Measurements from ENCODE around the gene SPEN. TPM values are rescaled to one million over a fixed set of nuclear protein-coding genes. Genes with fewer than 3 reads are reported as not detected.

Gene SPEN
- polyA plus RNA-seq, 1 experiment: 4.6 TPM

GRCh38 chr1:15942661-15943327, 95.3 kb downstream of the SPEN start:
- H3K36me3 ChIP-seq (ENCODE audit: control insufficient read depth, insufficient read depth, low read length): peaks cover 48% of the 10 kb centered on the region
- CTCF ChIA-PET: no interaction called here

GRCh38 chr1:15943328-15943991, 96.0 kb downstream of the SPEN start:
- H3K27me3 ChIP-seq (ENCODE audit: control insufficient read depth, insufficient read depth, low read length): no peaks in the 10 kb centered on the region
- no peak for DNase-seq (ENCODE audit: low read depth)
- POLR2A ChIA-PET: no interaction called here
- no peak for TF ChIP-seq CTCF (IDR thresholded peaks at IDR 0.05; ENCODE audit: insufficient read depth, low read depth, low read length)
- CTCF ChIA-PET: interaction anchor here (1.2 kb wide), 1 partner anchor 51 kb away, joined by 3 read pairs; no protein-coding TSS in a partner anchor
- H3K36me3 ChIP-seq (ENCODE audit: control insufficient read depth, insufficient read depth, low read length): peaks cover 46% of the 10 kb centered on the region
- H3K4me3 ChIP-seq (ENCODE audit: low read depth, low read length): no peak overlapping the region

More at GRCh38 chr1:15942661-15943327, 95.3 kb downstream of the SPEN start:
- no peak for TF ChIP-seq CTCF (IDR thresholded peaks at IDR 0.05; ENCODE audit: insufficient read depth, low read depth, low read length)
- no peaks in the 10 kb centered on the region for H3K27me3 ChIP-seq (ENCODE audit: control insufficient read depth, insufficient read depth, low read length)
- POLR2A ChIA-PET: no interaction called here
- H3K4me3 ChIP-seq (ENCODE audit: low read depth, low read length): no peak overlapping the region
- no peak for DNase-seq (ENCODE audit: low read depth)

GRCh38 chr1:15943992-15944307, 96.4 kb downstream of the SPEN start:
- no peaks in the 10 kb centered on the region for H3K27me3 ChIP-seq (ENCODE audit: control insufficient read depth, insufficient read depth, low read length)
- DNase-seq (ENCODE audit: low read depth): no peak
- H3K4me3 ChIP-seq (ENCODE audit: low read depth, low read length): no peak overlapping the region
- ChIA-PET POLR2A (no interaction called here), CTCF (interaction anchor here (1.2 kb wide), 1 partner anchor 51 kb away, joined by 3 read pairs; no protein-coding TSS in a partner anchor)
- H3K36me3 ChIP-seq (ENCODE audit: control insufficient read depth, insufficient read depth, low read length): peaks cover 43% of the 10 kb centered on the region
- TF ChIP-seq CTCF (IDR thresholded peaks at IDR 0.05; ENCODE audit: insufficient read depth, low read depth, low read length): no peak

- TF ChIP-seq CTCF (IDR thresholded peaks at IDR 0.05; ENCODE audit: insufficient read depth, low read depth, low read length): no peak
- peaks cover 43% of the 10 kb centered on the region for H3K36me3 ChIP-seq (ENCODE audit: control insufficient read depth, insufficient read depth, low read length)
- H3K4me3 ChIP-seq (ENCODE audit: low read depth, low read length): no peak overlapping the region
- CTCF ChIA-PET: interaction anchor here (1.2 kb wide), 1 partner anchor 50 kb away, joined by 3 read pairs; no protein-coding TSS in a partner anchor
- H3K27me3 ChIP-seq (ENCODE audit: control insufficient read depth, insufficient read depth, low read length): no peaks in the 10 kb centered on the region
- DNase-seq (ENCODE audit: low read depth): no peak
- POLR2A ChIA-PET: no interaction called here
Observed at GRCh38 chr1:15944308-15945010, 97.0 kb downstream of the SPEN start.
